ENCODE measurements around the gene SPINK4.

DNA sequence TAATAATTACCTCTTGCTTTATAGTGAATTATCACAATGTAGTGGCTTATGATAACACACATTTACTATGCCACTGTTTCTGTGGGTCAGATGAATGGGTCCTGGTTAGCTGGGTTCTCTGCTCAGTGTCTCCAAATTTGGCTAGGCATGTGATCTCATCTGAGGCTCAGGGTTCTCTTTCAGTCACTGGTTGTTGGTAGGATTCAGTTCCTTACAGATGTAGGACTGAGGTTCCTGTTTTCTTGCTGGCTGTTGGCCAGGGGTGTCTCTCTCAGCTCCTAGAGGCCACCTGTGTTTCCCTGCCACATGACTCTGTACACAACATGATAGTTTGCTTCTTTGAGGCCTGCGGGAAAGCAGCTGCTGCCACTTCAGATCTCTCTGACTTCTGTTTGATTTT is 57.5 kb downstream of the SPINK4 start:
- no peak for TF ChIP-seq CTCF (IDR thresholded peaks at IDR 0.05; ENCODE audit: low read depth, low read length, poor library complexity, severe bottlenecking)
- no peak for TF ChIP-seq EZH2phosphoT487 (IDR thresholded peaks at IDR 0.05; ENCODE audit: borderline replicate concordance, low read length)

Measured in DOHH2 (cell line).